Motor neuron (in vitro differentiated cells): ENCODE results near the gene CXADR. TPM values are rescaled to one million over a fixed set of nuclear protein-coding genes. Genes with fewer than 3 reads are reported as not detected.
A peak's percentile ranks its signal among the peaks of the same experiment; 100 is the strongest.

Experiments
- ATAC-seq, 8 experiments: fragments of 200-7000 bp; cut with Tn5 transposase; replicated peaks in 6 of 8; 2 replicates each; pipeline ENCODE4 v1.8.0; 2021; ENCODE audit warnings: mild to moderate bottlenecking in 8 of 8, moderate library complexity in 8 of 8
- H3K27ac ChIP-seq, 2 donors: fragments of 250-450 bp; sonication (Bioruptor Pico); 2 replicates each; pipeline ENCODE4 v1.9.0; 2021; ENCODE audit warnings: antibody characterized with exemption in 2 of 2, mild to moderate bottlenecking in 2 of 2, moderate library complexity in 1 of 2
- H3K4me1 ChIP-seq, 2 donors: fragments of 250-450 bp; sonication (Bioruptor Pico); replicated peaks in 1 of 2; 2 replicates each; pipeline ENCODE4 v1.6.1; 2021; ENCODE audit warnings: antibody characterized with exemption in 2 of 2, mild to moderate bottlenecking in 2 of 2, moderate library complexity in 1 of 2
- H3K4me3 ChIP-seq, 5 donors: fragments of 250-450 bp; sonication (Bioruptor Pico); 2 replicates each; pipeline ENCODE4 v1.9.0; 2021; ENCODE audit warnings: antibody characterized with exemption in 5 of 5, mild to moderate bottlenecking in 5 of 5, moderate library complexity in 4 of 5
- WGBS, 10 experiments: fragments of 450-650 bp; shearing (Covaris generic); methylation state at CpG; one replicate each; pipeline ENCODE4 v1.0.0; 2022; 5-methylcytosine and 5-hydroxymethylcytosine counted together
- in situ Hi-C, 9 experiments: fragments of 400-800 bp; cut with MboI; loops; one replicate each; pipeline ENCODE4 v1.15.0; 2021; ENCODE audit warnings: low sequenced_read_pairs in 9 of 9, low pct_unique_long_range_greater_than_20kb in 2 of 9; ENCODE audit not compliant: unreplicated experiment in 9 of 9
- total RNA-seq, 8 experiments: library from RNA; unstranded; fragments of 300-600 nt; gene quantifications; 2 replicates each; pipeline versions ENCODE4 v1.2.3 to v1.2.4, GENCODE V29; 2022

The CXADR gene
- total RNA-seq, 8 experiments from 2014 or later: 7.9 to 81.1 (median 63.1) TPM

DNA sequence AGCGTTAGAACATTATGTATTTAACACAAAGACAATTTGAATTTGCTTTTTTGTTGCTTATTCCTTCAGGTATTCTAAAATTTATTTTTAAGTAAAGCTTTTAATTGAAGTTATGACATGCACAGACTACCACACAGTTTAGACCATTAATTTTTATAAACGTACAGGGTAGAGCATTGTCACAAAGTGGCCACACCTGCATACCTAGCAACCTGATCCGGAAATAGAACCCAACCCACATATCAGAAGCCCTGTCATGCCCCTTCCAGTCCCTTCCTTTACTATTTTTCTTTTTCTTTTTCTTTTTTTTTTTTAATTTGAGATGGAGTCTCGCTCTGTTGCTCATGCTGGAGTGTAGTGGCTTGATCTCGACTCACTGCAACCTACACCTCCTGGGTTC, 16.8 kb downstream of the CXADR start:
- no peak overlapping the region for H3K27ac ChIP-seq
- no peak for ATAC-seq
- WGBS, 10 experiments: 37 to 98% (median 84%) methylated on average over 2 to 5 of the region's 5 CpGs; no CpG with 5 or more reads in 1 of the 10 experiments
- H3K4me1 ChIP-seq: peaks cover 5% of the 10 kb centered on the region in 2 donors
- in situ Hi-C loops: no loop called here
- H3K4me3 ChIP-seq: no peak overlapping the region

DNA sequence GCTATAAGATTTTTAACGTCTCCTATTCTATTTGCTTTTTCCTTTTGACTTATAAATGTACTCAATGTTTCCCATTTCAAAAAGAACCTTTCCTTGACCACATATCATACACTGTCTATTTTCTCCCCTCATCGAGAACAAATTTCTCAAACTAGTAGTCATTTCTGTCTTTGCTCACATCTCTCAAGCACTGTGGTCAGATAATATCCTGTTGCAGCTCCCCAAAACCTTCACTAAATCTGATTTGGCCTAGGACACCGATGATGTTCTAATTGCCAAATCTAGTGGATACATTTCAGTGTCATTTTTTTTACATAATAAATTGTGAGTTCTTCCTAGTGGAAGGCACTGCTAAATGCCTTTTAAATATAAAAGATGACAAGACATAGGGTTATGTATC, 19.4 kb downstream of the CXADR start:
- Histone ChIP-seq H3K27ac (no peak overlapping the region), H3K4me3 (no peak overlapping the region), H3K4me1 (no peaks in the 10 kb centered on the region)
- whole genome bisulfite sequencing, 10 experiments: 43 to 100% (median 90%) methylated on average over 1 to 3 of the region's 3 CpGs; no CpG with 5 or more reads in 1 of the 10 experiments
- in situ Hi-C loops: no loop called here
- ATAC-seq: no peak

DNA sequence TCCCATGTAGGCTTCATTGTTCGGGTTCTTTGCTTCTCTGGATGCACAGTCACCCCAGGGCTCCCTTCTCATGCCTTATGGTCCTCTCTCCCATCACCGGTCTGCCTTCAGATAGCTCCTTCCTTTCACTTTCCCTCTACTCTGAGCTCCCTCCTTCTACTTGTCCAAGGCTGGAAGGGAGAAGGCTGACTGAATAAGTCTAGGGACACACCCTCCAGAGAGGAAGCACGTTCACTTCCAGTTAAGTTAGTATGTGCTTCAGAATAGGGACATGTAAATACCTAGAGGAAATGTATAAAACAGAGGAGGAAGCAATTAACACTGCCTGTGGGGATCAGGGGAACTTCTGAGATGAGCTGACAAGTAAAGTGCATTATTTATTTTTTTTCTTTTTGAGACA, 23.5 kb downstream of the CXADR start:
- peak in 3 of 8 experiments; percentile 90 to 94 (median 92) for ATAC-seq
- in situ Hi-C loops: no loop called here
- Histone ChIP-seq H3K4me3 (no peak overlapping the region), H3K4me1 (no peaks in the 10 kb centered on the region), H3K27ac (no peak overlapping the region)
- WGBS, 10 experiments: 15 to 100% (median 96%) methylated on average over 1 to 3 of the region's 3 CpGs; no CpG with 5 or more reads in 1 of the 10 experiments

DNA sequence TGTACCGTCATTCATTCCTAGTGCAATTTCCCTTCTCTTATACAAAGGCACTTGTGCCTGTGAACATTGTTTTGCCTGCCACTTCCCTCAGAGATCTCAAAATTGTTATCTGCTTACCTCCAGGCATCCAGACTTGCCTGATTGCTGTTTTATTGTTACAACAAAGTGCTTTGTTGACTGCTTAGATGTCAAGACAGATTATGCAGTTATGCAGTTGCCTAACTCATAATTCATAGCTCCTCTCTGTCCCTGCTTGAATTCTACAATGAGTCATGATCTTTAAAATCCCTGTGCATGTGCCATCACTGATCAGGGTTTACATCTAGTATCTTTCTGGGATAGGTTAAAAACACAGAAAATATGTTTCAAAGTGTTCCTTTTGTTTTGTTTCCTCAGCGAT, 24.5 kb downstream of the CXADR start:
- peak; percentile 24 to 76 (median 60) for ATAC-seq
- H3K4me3 ChIP-seq: no peak overlapping the region
- in situ Hi-C loops: no loop called here
- H3K4me1 ChIP-seq: peaks cover 0 to 2% of the 10 kb centered on the region in 2 donors
- 33 to 100% (median 100%) methylated on average over 1 to 2 of the region's 2 CpGs; no CpG with 5 or more reads in 1 of the 10 experiments for WGBS, 10 experiments
- H3K27ac ChIP-seq: no peak overlapping the region

DNA sequence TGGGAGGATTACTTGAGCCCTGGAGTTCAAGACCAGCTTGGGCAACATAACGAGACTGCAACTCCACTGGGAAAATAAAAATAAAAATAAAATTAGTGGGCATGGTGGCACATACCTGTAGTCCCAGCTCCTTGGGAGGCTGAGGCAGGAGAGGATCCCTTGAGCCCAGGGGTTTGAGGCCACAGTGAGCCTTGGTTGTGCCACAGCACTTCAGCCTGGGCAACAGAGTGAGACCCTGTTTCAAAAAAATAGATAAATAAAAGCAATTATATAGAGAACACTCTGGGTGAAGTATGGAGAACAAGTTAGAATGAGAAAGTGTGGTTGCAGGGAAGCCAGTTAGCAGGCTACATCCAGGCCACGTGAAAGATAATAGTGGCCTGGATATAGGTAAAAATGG, 25.7 kb downstream of the CXADR start:
- ATAC-seq: no peak

DNA sequence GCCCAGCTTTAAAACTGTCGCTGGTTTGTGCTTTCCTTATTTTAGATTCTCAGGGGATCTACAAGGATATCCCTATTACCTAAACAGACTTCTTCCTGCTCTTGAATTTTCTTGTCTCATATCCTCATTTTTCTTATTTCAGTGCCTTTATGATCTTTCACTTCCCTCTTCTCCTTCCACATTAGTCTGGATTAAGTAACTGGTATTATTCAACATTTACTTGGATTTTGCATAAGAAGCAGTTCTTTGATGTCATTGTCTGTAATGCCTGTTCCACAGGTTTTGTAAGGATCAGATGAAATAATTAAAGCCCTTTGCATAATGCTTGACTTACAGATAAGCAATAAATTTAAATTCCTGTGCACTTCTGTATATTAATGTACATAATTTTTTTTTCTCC, 26.5 kb downstream of the CXADR start:
- WGBS, 10 experiments: 20 to 100% (median 100%) methylated on average over 1 of the region's 1 CpG
- peaks cover 5 to 12% of the 10 kb centered on the region in 2 donors for H3K4me1 ChIP-seq
- ATAC-seq: no peak
- in situ Hi-C loops: no loop called here
- no peak overlapping the region for H3K27ac ChIP-seq
- H3K4me3 ChIP-seq: no peak overlapping the region

More for the DNA sequence above, 25.7 kb downstream of the CXADR start:
- in situ Hi-C loops: no loop called here
- WGBS, 10 experiments: 29 to 100% (median 86%) methylated on average over 1 to 2 of the region's 2 CpGs
- H3K4me3 ChIP-seq: no peak overlapping the region
- peaks cover 5 to 12% of the 10 kb centered on the region in 2 donors for H3K4me1 ChIP-seq
- no peak overlapping the region for H3K27ac ChIP-seq

DNA sequence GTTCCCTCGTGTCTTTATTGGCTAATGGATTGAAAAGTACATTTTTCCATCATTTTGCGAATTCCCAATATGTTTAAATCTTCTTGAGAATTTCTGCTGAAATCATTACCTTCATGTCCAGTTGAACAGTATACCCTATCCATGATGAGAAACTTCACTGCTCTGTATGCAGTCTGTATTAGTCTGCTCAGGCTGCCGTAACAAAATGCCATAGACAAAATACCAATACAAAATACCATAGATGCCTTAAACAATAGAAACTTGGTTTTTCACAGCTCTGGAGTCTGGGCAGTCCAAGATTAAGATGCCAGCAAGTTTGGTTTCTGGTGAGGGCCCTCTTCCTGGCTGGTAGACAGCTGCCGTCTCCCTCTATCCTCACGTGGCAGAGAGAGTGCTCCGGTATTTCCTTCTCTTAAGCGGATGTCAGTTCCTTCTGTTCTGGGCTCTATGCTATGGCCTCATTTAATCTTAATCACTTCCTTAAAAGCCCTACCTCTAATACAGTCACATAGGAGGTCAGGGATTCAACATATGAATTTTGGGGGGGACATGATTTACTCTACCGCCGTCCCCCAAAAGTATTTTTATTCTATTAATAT, 27.0 kb downstream of the CXADR start:
- peaks cover 5 to 12% of the 10 kb centered on the region in 2 donors for H3K4me1 ChIP-seq
- H3K4me3 ChIP-seq: no peak overlapping the region
- WGBS, 10 experiments: 47 to 100% (median 93%) methylated on average over 3 to 9 of the region's 9 CpGs
- in situ Hi-C loops: no loop called here
- no peak for ATAC-seq
- no peak overlapping the region for H3K27ac ChIP-seq

DNA sequence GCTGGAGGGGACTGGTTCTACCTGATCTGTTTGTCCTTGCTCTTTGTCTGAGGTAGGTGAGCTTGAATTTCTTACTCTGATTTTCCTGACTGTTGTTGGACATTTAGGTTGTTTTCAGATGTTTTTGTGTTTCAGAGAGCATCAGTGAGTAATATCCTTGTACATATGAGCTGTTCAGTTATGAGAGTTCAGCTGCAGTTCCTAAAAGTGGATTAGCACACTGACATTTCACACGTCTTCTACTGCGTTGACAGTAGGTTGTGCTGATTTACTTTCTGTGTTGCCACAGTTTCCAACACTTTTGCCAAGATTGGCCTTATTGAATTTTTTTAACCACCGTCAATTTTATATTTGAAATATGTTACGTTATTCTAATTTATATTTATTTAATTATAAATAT, 27.7 kb downstream of the CXADR start:
- Histone ChIP-seq H3K4me1 (peaks cover 5 to 12% of the 10 kb centered on the region in 2 donors), H3K27ac (no peak overlapping the region), H3K4me3 (no peak overlapping the region)
- no peak for ATAC-seq
- in situ Hi-C loops: no loop called here
- WGBS, 10 experiments: 30 to 100% (median 64%) methylated on average over 2 to 4 of the region's 4 CpGs; no CpG with 5 or more reads in 4 of the 10 experiments

DNA sequence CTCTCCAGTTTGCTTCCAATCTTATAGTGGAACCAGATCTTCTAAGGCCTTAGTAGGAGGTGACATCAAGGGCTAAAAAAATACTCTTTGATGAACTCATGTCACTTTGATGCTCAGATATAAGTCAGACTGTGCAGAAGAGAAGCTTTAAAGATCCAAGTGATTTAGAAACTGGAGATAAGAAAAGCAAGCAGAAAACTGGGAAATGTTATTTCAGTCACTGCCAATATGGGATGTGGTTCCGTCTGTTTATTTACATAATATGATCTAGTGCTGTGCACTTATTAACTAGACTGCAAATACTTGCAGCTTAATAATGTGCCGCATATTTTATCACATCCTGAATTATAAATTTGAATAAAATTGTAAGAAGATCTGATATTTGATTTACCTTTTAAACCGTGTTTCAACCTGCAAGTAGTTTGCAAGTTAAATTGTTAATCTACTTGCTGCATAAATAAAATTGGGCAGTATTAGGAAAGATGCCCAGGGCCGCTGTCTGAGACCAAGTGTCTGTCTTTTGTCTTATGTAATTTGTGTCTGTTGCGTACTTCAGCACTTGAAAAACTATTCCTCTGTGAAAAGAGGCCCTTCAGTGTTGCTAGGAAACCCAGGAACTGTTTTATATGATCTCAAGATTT, 29.6 kb downstream of the CXADR start:
- ATAC-seq: peak in 3 of 8 experiments; percentile 34 to 47 (median 34)
- 5 to 67% (median 42%) methylated on average over 3 to 5 of the region's 5 CpGs for WGBS, 10 experiments
- peaks cover 5 to 12% of the 10 kb centered on the region in 2 donors for H3K4me1 ChIP-seq
- H3K27ac ChIP-seq: no peak overlapping the region
- no peak overlapping the region for H3K4me3 ChIP-seq
- in situ Hi-C loops: no loop called here

DNA sequence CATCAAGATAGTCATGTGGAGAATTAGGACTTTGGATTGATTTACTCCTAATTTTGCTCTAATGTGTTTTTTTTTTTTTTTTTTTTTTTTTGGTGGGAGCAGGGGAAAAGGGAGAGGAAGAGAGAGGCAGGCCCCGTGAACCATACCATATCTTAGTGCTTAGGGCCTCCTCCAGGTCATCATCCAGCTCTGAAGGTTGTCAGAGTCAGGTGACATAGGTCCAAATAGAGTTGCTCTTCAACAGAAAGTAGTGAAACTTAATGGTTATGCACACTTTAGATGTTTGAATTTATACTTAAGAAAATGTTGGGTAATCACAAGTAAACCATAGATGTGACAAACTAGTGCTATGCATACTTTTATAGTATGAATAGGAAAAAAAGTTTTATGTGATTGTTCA, 32.2 kb downstream of the CXADR start:
- in situ Hi-C loops: no loop called here

DNA sequence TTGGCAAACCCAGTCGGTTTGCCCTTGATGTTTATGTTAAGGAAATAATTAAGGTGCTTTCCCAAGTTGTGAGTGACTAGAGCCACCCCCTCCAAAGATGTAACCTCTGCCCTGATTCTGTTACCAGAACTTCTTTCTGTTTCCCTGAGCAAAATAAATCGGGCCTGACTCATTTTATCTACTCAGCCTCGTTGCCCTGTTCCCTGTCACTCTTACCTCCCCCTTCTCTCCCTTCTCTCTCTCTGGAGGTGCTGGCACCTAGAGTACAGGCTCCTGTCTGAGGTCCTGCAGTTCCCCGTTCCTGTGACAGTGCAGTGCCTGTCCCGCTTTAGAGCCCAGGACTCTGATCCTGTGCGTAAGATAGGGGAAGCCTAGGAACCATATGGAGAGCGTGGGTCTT, 35.4 kb downstream of the CXADR start:
- Histone ChIP-seq H3K4me1 (peaks cover 0 to 5% of the 10 kb centered on the region in 2 donors), H3K27ac (no peak overlapping the region), H3K4me3 (no peak overlapping the region)
- no peak for ATAC-seq
- WGBS, 10 experiments: 17 to 100% (median 95%) methylated on average over 1 to 6 of the region's 7 CpGs; no CpG with 5 or more reads in 1 of the 10 experiments
- in situ Hi-C loops: no loop called here

More for the DNA sequence above, 32.2 kb downstream of the CXADR start:
- no peak overlapping the region for H3K4me3 ChIP-seq
- peaks cover 5 to 12% of the 10 kb centered on the region in 2 donors for H3K4me1 ChIP-seq
- ATAC-seq: no peak
- H3K27ac ChIP-seq: no peak overlapping the region
- 40 to 100% (median 92%) methylated on average over 1 of the region's 1 CpG; no CpG with 5 or more reads in 7 of the 10 experiments for WGBS, 10 experiments

DNA sequence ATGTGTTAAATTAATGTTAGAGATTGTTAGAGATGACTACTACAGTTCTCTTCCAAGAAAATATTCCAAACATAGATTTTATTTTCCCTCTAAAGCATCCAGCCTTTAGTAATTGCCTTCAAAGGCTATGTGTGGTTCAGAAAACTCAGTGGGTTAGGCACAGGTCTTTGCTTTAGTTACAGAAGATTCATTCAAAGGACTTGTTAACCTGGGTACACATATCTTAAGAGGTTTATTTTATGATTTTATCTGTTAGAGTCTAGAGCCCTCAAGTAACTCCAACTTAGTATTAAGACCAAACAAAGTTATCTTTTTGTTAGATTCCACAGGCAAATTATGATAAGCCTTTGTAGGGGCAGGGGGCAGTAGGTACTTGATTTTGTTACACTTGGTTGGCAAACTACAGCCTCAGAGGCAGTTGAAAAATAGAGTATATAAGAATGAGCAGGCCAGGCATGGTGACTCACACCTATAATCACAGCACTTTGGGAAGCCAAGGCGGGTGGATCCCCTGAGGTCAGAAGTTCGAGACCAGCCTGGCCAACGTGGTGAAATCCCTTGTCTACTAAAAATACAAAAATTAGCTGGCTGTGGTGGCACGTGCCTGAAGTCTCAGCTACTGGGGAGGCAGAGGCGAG, 37.9 kb downstream of the CXADR start:
- Histone ChIP-seq H3K4me1 (peaks cover 8 to 17% of the 10 kb centered on the region in 2 donors), H3K27ac (no peak overlapping the region), H3K4me3 (no peak overlapping the region)
- in situ Hi-C loops: loop anchor here in 2 of 9 experiments (25.0 kb wide), 2 partner anchors 88 to 163 kb away; no protein-coding TSS in a partner anchor
- ATAC-seq: peak in 1 of 8 experiments; percentile 28
- WGBS, 10 experiments: 40 to 100% (median 94%) methylated on average over 1 to 5 of the region's 5 CpGs; no CpG with 5 or more reads in 4 of the 10 experiments

DNA sequence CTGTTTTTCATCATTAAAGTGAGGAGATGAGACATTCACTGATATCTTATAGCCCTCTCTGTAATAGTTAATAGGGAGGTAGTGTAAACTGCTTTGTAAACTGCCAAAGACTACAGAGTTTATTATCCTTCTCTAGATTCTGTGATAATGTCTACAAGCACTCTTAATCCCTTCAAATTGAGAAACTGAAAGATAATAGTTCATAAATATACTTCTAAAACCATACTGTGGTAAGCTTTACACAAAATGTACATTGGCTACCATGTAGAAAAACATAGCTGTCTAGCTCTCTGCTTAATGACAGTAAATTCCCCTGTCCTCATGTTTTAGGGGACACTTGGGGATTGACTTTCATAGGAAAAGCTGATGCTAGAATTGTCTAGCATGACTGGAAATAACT, 39.6 kb downstream of the CXADR start:
- no peak for ATAC-seq
- peaks cover 8 to 17% of the 10 kb centered on the region in 2 donors for H3K4me1 ChIP-seq
- H3K27ac ChIP-seq: no peak overlapping the region
- H3K4me3 ChIP-seq: no peak overlapping the region
- in situ Hi-C loops: loop anchor here in 2 of 9 experiments (25.0 kb wide), 2 partner anchors 90 to 165 kb away; no protein-coding TSS in a partner anchor
